Activated CD8-positive, alpha-beta memory T cell treated with anti-CD3 and anti-CD28 coated beads, Interleukin-2, amount 50 U/mL, for 4 hours (primary cell): ENCODE results near the gene CYP1A1.
"Not testable (repeated sequence)": the region's sequence is repeated elsewhere in the genome, so short reads cannot be mapped to it uniquely, and the experiment has no call there.

ENCODE experiments used
- DNase-seq: peaks from one replicate; pipeline ENCODE4 v3.0.0-alpha.2; 2020

CYP1A1 gene

GRCh38 chr15:74725225-74725774, at the start of gene CYP1A1:
Gene CYP1A1 (minus strand): TSS chr15:74725528. CDS start chr15:74723097, 2,431 bp downstream.
- DNase-seq: peak; percentile 45

- DNase-seq: no peak
Observed at GRCh38 chr15:74773731-74774252, 48.5 kb upstream of the CYP1A1 start.

- no peak for DNase-seq
Observed at GRCh38 chr15:74773329-74773728, 48.0 kb upstream of the CYP1A1 start.

GRCh38 chr15:74770211-74770903, 45.0 kb upstream of the CYP1A1 start:
- no peak for DNase-seq

- DNase-seq: no peak
Observed at GRCh38 chr15:74769463-74770025, 44.2 kb upstream of the CYP1A1 start.

GRCh38 chr15:74768771-74769342, 43.5 kb upstream of the CYP1A1 start:
- peak; percentile 64 for DNase-seq

GRCh38 chr15:74768099-74768770, 42.9 kb upstream of the CYP1A1 start:
- no peak for DNase-seq

- no peak for DNase-seq
Observed at GRCh38 chr15:74767167-74768098, 42.1 kb upstream of the CYP1A1 start.

- no peak for DNase-seq
Observed at GRCh38 chr15:74763416-74763815, 38.1 kb upstream of the CYP1A1 start.

- no peak for DNase-seq
Observed at GRCh38 chr15:74762791-74763150, 37.4 kb upstream of the CYP1A1 start.

GRCh38 chr15:74758736-74759135, 33.4 kb upstream of the CYP1A1 start:
- DNase-seq: no peak

GRCh38 chr15:74754593-74755215, 29.4 kb upstream of the CYP1A1 start:
- DNase-seq: no peak

- no peak for DNase-seq
Observed at GRCh38 chr15:74752531-74752930, 27.2 kb upstream of the CYP1A1 start.

GRCh38 chr15:74752011-74752410, 26.7 kb upstream of the CYP1A1 start:
- DNase-seq: no peak

- DNase-seq: no peak
Observed at GRCh38 chr15:74750751-74751150, 25.4 kb upstream of the CYP1A1 start.

- DNase-seq: no peak
Observed at GRCh38 chr15:74749832-74750231, 24.5 kb upstream of the CYP1A1 start.

- DNase-seq: no peak
Observed at GRCh38 chr15:74748322-74748946, 23.1 kb upstream of the CYP1A1 start, which contains the start of gene CYP1A2. Gene CYP1A2 (plus strand): TSS chr15:74748845. CDS start chr15:74749739, 894 bp downstream.

- DNase-seq: no peak
Observed at GRCh38 chr15:74746389-74746788, 21.1 kb upstream of the CYP1A1 start.

GRCh38 chr15:74742422-74742821, 17.1 kb upstream of the CYP1A1 start:
- no peak for DNase-seq

- not testable (repeated sequence) for DNase-seq
Observed at GRCh38 chr15:74738239-74738638, 12.9 kb upstream of the CYP1A1 start.

- no peak for DNase-seq
Observed at GRCh38 chr15:74735305-74735704, 10.0 kb upstream of the CYP1A1 start.
